GM18867 (cell line): Measurements from ENCODE around the gene PLD1.
"Not testable (repeated sequence)": the region's sequence is repeated elsewhere in the genome, so short reads cannot be mapped to it uniquely, and the experiment has no call there.

Experiments
- ATAC-seq: cut with Tn5 transposase; IDR thresholded peaks from one replicate; pipeline ENCODE4 v1.9.1; 2021; ENCODE audit warnings: mild to moderate bottlenecking, moderate library complexity; ENCODE audit not compliant: unreplicated experiment

The PLD1 gene

GRCh38 chr3:171626799-171627198 is 183.5 kb downstream of the PLD1 start:
- not testable (repeated sequence) for ATAC-seq

- no peak for ATAC-seq
Observed at GRCh38 chr3:171622126-171622525, 188.2 kb downstream of the PLD1 start.

- ATAC-seq: no peak
Observed at GRCh38 chr3:171620825-171621434, 189.4 kb downstream of the PLD1 start.

- no peak for ATAC-seq
Observed at GRCh38 chr3:171616798-171617197, 193.5 kb downstream of the PLD1 start.

- no peak for ATAC-seq
Observed at GRCh38 chr3:171615686-171616085, 194.6 kb downstream of the PLD1 start.

GRCh38 chr3:171615281-171615680 is 195.0 kb downstream of the PLD1 start:
- ATAC-seq: no peak

GRCh38 chr3:171614318-171614921 is 195.9 kb downstream of the PLD1 start:
- ATAC-seq: peak; percentile 44

GRCh38 chr3:171607452-171607851 is 202.8 kb downstream of the PLD1 start:
- ATAC-seq: no peak

- no peak for ATAC-seq
Observed at GRCh38 chr3:171606151-171606751, 204.0 kb downstream of the PLD1 start.

- ATAC-seq: no peak
Observed at GRCh38 chr3:171604370-171604769, 205.9 kb downstream of the PLD1 start.

- ATAC-seq: no peak
Observed at GRCh38 chr3:171602072-171602471, 208.2 kb downstream of the PLD1 start.

GRCh38 chr3:171600030-171600429 is 210.3 kb downstream of the PLD1 start:
- no peak for ATAC-seq

- ATAC-seq: no peak
Observed at GRCh38 chr3:171598990-171599389, 211.3 kb downstream of the PLD1 start.

GRCh38 chr3:171592786-171593185 is 217.5 kb downstream of the PLD1 start:
- ATAC-seq: no peak

- ATAC-seq: no peak
Observed at GRCh38 chr3:171591070-171591469, 219.2 kb downstream of the PLD1 start.

GRCh38 chr3:171586274-171586673 is 224.0 kb downstream of the PLD1 start:
- no peak for ATAC-seq

- ATAC-seq: no peak
Observed at GRCh38 chr3:171585039-171585438, 225.2 kb downstream of the PLD1 start.

- no peak for ATAC-seq
Observed at GRCh38 chr3:171584100-171584499, 226.2 kb downstream of the PLD1 start.

- no peak for ATAC-seq
Observed at GRCh38 chr3:171574556-171575240, 235.6 kb downstream of the PLD1 start.

- ATAC-seq: no peak
Observed at GRCh38 chr3:171569571-171570132, 240.6 kb downstream of the PLD1 start.

GRCh38 chr3:171568766-171569165 is 241.5 kb downstream of the PLD1 start:
- no peak for ATAC-seq
